CD4-positive, alpha-beta T cell treated with Interleukin-6 for 4 hours (primary cell): ENCODE data around the gene SPINK1.
A peak's percentile ranks its signal among the peaks of the same experiment; 100 is the strongest.
"Not testable (repeated sequence)": the region's sequence is repeated elsewhere in the genome, so short reads cannot be mapped to it uniquely, and the experiment has no call there.

ENCODE experiments used
- DNase-seq: peaks from one replicate; pipeline ENCODE4 v3.0.0-alpha.2; 2020; ENCODE audit warnings: mixed read lengths

SPINK1 gene

DNA sequence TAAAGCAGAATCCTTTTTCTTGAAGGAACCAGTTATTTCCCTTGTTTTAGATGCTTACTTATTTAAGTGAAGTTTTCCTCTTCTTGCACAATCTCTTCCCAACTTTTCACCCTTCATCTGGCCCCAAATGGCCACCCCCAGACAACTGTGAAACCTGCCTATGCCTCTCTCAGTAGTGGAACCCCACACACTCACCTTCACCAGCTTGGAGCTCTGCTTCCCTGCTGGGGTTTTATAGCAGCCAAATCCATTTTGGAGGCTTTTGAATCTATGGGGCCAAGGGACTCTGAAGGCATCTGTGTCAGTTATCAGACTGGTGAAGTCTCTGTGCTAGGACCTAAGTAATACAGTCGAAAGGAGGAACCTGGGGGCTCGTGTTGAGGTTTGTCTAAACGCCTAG, 22.9 kb upstream of the SPINK1 start:
- no peak for DNase-seq

DNA sequence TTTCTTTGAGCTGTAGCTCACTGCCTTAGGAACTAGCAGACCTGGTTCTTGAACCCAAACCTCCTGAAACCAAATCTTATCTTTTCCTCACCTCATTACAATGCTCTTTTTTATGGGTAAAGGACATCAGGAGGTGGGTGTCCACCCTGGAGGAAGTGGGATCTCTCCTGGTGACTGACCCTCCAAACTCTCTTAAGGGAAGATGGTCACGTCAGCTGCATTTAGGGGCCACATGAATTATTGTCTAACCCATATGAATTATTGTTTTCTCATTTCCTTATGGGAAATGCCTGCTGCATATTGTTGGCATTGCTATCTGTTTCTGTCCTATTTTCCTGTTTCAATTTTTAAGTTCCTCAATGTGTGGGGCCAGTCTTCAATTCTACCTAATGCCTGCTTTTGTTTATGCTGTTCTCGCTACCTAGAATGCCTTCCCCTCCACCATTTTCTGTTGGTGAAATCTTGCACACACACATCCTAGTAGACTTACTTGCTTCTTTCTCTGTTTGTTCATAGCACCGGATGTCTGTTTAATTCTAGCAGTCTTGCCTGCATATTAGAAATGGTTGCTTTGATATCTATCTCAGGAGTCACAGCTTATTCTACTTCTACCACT, 22.0 kb upstream of the SPINK1 start:
- no peak for DNase-seq

GRCh38 chr5:147852365-147852764, 20.9 kb upstream of the SPINK1 start:
- no peak for DNase-seq

- DNase-seq = no peak
Observed at GRCh38 chr5:147851578-147851977, 20.1 kb upstream of the SPINK1 start.

DNA sequence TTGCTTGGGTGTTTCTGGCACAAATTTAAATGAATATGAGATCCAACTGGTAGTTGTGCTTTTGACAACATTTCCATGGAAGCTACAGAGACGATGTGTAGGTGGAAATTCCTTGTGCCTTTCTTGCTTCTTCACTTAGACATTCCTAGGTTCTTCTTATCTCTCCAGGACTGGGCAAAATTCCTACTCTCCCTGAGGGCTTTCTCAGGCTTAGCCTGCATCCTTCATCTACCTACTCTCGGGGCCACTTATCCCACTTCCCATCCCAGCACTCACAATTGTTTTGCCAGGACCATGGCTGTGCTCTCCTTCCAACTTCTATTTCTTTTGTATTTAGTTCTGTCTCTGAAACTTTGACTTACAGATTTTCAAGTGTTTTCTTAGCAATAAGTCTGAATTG, 17.8 kb upstream of the SPINK1 start:
- no peak for DNase-seq

DNA sequence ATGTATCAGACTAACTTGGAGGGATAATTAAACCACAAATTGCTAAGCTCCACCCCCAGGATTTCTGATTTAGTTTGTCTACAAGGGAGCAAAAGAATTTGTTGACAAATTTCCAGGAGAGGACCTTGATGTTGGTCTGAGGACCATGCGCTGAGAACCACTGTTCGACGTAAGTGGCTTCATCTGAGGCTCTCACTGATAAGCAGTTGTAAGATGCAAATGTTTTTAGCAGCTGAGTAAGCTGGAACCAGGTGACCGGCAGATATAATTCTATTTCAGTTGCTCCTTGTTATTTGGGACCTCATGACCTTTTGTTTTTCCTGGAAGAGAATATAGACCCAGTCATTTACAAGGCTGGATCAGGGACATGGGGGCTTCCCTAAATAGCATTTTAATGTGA, 14.1 kb upstream of the SPINK1 start:
- DNase-seq = no peak

DNA sequence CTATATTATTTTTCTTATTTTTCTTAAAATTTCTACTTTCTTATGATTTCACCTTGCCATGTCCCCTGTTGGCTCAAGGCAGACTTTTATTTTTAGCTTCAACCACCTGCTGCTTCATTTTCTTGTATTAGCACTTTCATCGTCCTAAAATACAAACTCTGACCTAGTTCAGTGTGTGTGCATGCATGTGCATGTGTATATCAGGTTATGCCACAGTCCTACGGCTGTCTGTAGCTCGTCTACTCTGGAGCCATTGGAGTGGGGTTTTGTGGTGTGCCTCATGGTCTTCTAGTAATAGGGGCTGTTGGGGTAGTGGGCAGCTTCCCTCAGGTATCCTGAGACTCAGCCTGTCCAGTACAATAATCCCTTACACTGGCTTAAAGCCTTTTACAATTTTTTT, 13.4 kb upstream of the SPINK1 start:
- no peak for DNase-seq

DNA sequence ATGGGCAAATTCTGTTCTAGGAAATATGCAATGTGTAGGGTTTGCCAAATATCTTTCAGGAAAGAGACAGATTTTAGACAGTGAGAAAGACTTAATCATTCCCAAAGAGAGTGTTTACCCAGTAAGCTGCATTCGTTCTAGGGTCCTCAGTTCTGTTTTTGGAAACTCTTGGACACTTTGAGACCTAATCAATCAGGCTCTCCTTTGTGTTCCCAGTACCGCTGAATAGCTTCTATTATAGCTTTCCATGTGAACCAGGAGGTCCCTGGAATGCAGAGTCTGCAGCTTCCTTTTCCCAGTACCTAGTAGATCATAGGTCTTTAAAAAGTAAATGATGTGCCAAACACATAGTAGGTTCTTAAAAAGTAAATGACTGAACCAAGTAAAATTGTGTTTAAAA, 11.4 kb upstream of the SPINK1 start:
- no peak for DNase-seq

DNA sequence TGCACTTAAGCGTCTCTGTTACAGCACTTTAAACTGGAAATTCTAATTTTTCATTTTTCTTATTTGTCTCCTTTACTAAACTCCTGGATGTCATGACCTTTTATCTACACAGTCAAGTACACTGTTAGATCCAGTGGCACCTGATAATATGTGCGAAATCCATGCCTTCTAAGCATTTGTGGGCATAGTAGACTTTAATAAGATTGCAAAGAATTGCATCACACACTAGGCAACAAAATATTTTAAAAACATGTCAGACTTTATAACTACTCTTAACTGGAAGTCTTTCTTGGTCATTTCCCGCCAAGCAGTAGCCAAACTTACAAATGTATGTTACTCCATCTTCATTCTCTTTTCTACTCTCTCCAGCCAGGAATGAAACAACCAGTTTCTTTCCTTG, 5.0 kb upstream of the SPINK1 start:
- DNase-seq = no peak

GRCh38 chr5:147835386-147835798, 3.9 kb upstream of the SPINK1 start:
- DNase-seq = no peak

DNA sequence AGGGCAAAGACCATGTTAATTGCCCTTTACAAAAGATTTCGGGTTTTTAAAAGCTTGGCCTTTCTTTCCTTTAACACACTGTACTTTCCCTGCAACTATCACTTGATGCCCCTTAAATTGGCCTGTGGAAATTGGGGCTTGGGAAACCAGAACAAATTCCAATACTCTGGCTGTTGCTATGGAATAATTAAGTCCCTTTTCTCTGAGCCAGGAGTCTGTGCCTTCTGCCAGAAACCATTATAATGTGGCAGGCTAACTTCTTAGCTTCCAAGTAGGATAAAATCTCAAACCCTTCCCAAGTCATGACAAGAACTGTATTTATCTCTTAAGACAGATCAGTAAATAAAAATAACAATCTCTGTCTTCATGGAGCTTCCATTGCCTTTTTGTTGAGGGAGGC, 1.1 kb upstream of the SPINK1 start:
- no peak for DNase-seq

DNA sequence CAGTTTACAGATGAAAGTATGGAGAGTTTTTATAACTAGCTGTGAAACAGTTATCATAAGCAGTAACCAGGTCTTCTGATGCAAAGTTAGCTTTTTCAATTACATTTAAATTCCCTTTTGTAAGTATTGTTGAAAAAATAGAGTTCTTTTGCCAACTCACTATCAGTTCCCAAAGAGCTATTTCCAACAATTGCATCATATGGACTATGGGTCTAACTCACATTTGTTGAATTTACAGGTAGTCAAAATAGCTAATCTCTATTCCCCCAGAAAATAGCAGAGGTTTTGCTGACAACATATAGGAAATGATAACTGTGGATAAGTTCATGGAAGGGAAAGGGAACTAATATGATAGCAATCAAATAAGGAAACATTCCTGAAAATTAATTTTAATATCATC, 1.4 kb downstream of the SPINK1 start:
- DNase-seq = no peak

DNA sequence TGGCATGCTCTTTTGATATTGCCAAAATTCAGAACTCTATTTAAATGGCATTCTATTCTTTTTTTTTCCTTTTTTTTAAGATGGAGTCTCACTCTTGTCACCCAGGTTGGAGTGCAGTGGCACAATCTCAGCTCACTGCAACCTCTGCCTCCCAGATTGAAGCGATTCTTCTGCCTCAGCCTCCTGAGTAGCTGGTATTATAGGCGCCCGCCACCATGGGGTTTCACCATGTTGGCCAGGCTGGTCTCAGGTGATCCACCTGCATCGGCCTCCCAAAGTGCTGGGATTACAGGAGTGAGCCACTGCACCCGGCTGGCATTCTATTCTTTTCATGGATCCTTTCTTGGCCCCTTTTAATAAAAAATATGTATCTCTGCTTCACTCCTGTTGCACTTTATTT, 4.5 kb downstream of the SPINK1 start:
- DNase-seq = not testable (repeated sequence)

- DNase-seq = no peak
Observed at GRCh38 chr5:147826361-147826760, 5.1 kb downstream of the SPINK1 start.

DNA sequence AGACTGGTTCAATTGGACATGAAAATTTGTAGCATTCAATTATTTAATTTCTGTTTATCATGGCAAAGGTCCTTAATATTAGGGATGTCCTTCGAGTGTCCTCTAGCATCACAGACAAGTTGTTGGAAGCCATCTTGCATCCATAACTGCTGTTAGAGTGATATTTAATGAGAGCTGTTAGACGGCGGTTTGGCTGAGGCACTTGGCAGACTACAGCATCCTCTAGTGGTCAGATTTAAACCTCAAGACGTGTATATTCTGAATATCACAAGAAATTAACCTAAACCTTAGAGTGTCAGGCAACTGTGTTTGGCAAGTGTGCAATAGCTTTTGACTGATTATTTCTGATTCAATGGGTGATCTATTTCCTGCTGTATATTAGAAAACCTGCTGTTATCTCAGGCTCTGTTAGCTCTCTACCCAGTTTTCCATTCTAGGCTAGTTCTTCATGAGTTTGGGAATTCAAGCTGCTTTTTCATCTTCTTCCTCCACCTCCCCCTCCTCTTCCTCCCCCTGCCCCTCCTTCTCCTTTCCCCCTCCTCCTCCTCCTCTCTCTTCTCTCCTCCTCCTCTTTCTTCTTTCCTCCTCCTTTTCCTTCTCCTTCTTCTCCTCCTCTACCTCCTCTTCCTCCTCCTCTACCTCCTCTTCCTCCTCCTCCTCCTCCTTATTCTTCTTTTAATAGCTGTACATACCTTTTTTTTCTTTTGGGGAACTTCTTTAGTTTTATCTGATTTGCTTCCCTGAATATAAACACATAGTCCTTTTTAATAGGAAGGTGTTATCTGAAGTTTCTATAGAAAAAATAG, 8.6 kb downstream of the SPINK1 start:
- peak; percentile 43 for DNase-seq

DNA sequence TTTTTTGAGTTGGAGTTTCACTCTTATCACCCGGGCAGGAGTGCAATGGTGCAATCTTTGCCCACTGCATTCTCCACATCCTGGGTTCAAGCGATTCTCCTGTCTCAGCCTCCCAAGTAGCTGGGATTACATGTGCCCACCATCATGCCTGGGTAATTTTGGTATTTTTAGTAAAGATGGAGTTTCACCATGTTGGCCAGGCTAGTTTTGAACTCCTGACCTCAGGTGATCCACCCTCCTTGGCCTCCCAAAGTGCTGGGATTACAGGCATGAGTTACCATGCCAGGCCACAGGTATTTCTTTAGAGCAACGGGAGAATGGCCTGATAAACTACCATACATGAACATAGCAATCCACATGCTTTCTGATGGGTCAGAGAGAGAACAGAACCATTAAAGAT, 9.2 kb downstream of the SPINK1 start:
- not testable (repeated sequence) for DNase-seq

DNA sequence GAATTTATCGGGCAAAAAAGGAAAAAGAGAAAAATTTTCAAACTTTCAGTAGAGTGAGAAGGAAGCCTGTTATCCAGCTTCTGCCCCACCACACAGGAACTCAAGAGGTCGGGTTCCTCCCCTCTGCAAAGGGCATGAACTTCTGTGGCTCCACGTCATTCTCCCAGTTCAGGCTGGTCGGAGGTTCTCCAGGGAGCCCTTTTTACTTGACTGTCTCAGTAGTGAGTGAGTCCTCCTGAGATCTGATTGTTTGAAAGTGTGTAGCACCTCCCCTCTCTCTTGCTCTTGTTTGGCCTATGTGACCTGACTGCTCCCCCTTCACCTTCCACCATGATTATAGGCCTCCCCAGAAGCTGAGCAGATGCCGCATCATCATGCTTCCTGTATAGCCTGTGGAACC, 9.7 kb downstream of the SPINK1 start:
- DNase-seq = no peak

GRCh38 chr5:147819261-147819770, 12.2 kb downstream of the SPINK1 start:
- DNase-seq = no peak

DNA sequence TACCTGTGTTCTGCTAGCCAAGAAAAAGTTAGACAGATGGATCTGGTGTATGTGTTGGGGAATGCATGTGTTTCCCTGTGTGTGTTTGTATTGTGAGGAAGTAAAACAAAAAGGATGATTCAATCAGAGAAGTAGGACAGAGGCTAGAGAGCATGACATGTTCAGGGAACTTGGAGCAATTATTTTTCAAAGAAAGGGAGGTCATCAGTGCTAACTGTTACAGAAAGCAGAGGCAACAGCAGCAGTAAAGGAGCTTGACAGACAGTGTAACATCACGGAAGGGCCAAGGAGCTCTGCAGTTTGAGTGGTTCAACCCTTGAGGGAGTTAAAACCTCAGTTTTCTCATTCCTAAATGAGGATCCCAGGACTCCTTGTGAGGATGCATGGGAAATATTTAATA, 13.2 kb downstream of the SPINK1 start:
- no peak for DNase-seq

GRCh38 chr5:147813696-147814095, 17.8 kb downstream of the SPINK1 start:
- DNase-seq = no peak

- no peak for DNase-seq
Observed at GRCh38 chr5:147809830-147810666, 21.4 kb downstream of the SPINK1 start.

- peak; percentile 3 for DNase-seq
Observed at GRCh38 chr5:147805030-147805454, 26.4 kb downstream of the SPINK1 start.

DNA sequence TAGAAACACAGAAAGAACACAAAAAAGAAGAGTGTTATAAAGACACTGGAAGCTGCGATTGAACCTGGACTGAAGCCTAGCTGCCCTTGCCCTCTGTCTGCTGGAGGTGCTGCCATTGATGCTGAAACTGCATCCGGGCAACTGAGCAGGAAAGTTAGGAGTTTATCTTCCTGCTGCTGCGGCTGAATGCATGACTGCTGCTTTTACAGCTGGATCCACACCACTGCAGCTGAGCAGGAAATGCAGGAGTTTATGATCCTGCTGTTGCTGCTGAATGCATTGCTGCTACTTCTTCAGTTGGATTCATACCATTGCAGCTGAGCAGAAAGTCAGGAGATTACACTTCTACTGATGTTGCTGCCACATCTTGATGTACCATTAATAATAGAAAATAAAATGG, 27.1 kb downstream of the SPINK1 start:
- DNase-seq = no peak

DNA sequence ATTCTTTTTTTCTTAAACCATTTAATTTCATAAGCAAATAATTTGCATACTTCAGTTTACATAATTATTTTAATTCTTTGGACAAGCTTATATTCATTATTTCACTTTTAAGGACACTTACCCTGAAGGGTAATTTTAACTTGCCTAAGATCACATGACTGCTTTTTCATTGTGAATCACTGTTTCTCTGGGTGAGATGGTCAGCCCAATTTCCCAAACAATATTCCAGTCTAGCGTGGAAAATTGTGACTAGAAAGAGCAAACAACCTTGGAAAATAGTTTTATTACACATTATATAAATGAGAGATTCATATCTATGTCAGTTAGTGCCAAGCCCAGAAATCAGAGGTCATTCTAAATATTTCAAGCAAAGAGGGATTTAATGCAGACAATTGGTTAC, 27.5 kb downstream of the SPINK1 start:
- DNase-seq = no peak
